SK-N-MC (cell line): ENCODE measurements around the gene TEX13C.

Experiments used
- EZH2 ChIP-seq: fragments of 200-600 bp; sonication (generic); IDR thresholded peaks from one replicate; pipeline ENCODE4 v1.6.1; 2017; ENCODE audit warnings: antibody characterized with exemption
- FOXP2 ChIP-seq: optimal IDR thresholded peaks from 2 replicates; pipeline ENCODE3; 2011; ENCODE audit warnings: mild to moderate bottlenecking, moderate library complexity; ENCODE audit not compliant: insufficient read depth; ENCODE audit errors: extremely low read length, control extremely low read depth

- TF ChIP-seq FOXP2 = no peak
- no peak for TF ChIP-seq EZH2
Measured at GRCh38 chrX:125289209-125289608, 30.5 kb upstream of the TEX13C start.
